HG02852 (cell line): Measurements from ENCODE around the gene GRIP2.

Experiments used
- ATAC-seq: cut with Tn5 transposase; IDR thresholded peaks from one replicate; pipeline ENCODE4 v1.9.1; 2021; ENCODE audit warnings: mild to moderate bottlenecking, moderate library complexity; ENCODE audit not compliant: unreplicated experiment

The GRIP2 gene

DNA sequence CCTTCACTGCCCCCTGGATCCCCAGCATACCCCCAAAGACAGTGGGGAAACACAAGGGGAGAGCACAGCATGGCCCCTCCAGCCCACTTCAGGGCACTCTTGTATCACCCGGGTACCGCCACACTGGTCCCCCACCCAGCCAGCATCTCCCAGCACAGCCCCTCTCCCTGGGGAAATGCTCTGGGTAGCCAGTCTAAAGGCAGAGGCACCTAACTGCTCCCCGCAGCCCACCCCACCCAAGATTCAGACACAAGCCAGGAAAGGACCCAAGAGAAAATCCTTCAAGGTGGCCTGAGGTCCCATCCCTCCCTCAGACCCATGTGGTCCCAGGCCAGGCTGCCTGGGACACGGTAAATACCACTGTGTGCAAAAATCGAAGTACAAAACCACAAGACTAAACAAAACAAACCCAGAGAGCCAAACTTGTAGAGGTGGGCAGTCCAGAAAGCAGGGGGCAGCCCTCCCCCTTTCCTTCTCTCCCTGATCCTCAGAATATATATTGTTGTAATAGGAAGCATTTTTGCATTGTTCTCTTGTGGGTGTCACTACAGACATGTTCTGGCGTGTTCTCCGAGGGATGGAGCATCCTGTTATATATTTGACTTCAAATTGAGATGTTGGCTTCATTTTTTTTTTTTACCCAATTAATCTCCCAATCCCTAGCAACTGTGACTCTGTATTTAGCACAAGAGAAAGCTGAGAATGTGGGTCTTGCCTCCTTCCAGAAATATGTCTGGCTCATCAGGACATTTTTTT lies 51.7 kb downstream of the GRIP2 start:
- ATAC-seq: no peak

GRCh38 chr3:14487821-14488220 lies 52.3 kb downstream of the GRIP2 start:
- no peak for ATAC-seq

DNA sequence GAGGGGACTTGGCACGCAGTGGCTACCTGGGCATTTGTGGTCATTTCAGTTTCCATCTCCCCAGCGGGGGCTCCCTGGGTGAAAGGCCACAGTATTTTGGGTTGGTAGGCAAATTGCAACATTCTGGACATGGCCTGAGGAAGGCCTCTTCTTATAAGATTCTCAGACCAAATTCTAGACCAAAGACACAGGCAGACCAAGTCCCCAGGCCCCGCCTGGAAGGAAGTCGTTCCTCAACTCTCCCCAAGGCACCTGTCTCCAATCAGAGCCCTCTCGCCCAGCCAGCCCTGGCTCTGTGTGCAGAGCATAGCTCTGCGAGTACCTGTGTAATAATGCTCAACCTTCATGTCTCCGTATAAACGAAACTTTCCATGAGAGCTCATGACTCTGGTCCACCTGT lies 53.1 kb downstream of the GRIP2 start:
- no peak for ATAC-seq

GRCh38 chr3:14486460-14486859 lies 53.7 kb downstream of the GRIP2 start:
- no peak for ATAC-seq

DNA sequence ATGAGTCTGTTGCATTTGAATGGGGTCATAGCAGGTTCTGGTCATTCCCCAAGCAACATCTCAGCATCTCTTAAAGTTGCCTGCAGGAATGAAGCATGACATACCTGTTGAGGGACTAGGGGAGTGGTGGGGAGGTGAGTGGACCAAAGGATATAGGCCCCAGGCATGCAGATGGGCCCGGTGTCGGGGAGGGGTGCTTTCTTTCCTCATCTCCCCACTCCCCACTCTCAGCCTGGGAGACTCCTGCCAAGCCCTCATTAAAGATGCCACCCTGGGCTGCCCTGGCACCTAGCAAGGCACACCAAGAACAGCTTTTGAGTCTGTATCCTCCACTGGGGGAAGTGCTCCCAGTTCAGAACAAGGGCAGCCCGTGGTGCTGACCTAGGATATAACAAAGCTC lies 54.2 kb downstream of the GRIP2 start:
- ATAC-seq: no peak

DNA sequence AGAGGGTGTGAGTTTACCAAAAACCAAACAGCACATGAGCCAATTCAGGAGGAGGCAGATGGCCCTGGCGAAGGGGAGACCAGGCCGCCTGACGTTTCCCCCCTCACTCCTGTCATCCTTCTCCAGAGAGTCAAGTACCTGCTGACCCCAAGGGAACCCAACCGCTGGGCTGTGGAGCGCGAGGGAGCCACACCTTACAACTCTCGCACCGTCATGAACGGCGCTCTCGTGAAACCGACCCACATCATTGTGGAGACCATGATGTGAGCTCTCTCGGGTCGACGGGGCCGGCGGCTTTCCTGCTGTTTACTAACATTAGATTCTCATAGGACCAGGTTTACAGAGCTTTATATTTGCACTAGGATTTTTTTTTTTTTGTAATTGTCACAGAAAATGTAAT lies 55.4 kb downstream of the GRIP2 start:
- no peak for ATAC-seq

DNA sequence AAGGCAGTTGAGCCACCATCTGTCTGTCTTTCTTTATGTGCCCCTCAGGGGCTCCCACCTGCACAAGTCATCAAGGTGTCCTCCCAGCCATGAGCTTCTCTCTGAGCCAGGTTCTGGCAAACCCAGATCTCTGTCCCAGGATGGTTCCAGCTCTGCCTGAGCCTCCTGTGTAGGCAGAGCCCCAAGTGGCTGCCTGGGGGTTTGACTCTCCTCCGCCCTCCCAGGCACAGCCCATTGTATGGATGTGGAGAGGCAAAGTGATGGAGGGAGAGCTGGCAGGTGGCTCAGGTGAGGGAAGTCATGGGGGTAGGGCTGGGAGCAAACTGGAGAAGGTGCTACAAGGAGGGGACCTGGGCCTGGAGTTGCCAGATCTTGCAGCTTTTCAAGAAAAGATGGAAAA lies 56.9 kb downstream of the GRIP2 start:
- ATAC-seq: no peak

- ATAC-seq: no peak
Measured at GRCh38 chr3:14482271-14482721, 57.8 kb downstream of the GRIP2 start.

DNA sequence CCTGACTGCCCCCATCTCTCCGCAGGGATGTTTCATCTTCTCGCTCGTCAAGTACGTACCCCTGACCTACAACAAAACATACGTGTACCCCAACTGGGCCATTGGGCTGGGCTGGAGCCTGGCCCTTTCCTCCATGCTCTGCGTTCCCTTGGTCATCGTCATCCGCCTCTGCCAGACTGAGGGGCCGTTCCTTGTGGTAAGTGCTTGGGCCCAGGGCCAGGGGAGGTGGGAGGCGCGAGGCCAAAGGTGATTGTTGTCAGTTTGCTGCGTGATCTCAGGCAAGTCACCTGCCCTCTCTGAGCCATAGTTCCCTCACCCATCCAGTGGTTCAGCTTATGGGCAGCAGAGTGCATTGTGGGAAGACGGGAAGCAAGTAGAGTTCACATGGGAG lies 58.5 kb downstream of the GRIP2 start:
- ATAC-seq: no peak

- no peak for ATAC-seq
Measured at GRCh38 chr3:14481018-14481645, 59.0 kb downstream of the GRIP2 start.

GRCh38 chr3:14480207-14481017 lies 59.7 kb downstream of the GRIP2 start:
- no peak for ATAC-seq

GRCh38 chr3:14479591-14479990 lies 60.6 kb downstream of the GRIP2 start:
- ATAC-seq: no peak

DNA sequence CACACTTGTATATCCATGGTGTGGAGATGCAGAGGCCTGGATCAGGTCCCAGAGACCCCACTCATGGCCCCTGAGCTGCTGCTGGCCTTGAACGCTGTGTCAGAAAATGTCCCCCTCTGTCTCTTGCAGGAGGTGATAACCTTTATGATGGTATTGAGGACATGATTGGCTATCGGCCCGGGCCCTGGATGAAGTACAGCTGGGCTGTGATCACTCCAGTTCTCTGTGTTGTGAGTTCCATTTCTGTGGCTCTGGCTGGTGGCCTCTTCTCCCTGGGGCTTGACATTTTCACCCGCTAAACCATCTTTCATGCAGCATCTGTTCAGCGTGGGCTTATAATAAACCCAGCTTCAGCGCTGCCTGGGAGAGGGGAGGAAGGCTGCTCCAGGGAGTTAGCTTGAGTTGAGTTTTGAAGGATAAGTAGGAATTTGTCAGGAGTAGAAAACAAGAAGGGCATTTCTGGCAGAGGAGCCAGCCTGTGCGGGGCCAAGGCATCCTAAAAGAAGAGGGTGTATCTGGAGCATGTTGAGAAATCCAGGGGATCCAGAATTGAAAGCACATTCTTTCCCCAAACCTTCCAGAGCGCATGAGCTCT lies 61.1 kb downstream of the GRIP2 start:
- no peak for ATAC-seq

DNA sequence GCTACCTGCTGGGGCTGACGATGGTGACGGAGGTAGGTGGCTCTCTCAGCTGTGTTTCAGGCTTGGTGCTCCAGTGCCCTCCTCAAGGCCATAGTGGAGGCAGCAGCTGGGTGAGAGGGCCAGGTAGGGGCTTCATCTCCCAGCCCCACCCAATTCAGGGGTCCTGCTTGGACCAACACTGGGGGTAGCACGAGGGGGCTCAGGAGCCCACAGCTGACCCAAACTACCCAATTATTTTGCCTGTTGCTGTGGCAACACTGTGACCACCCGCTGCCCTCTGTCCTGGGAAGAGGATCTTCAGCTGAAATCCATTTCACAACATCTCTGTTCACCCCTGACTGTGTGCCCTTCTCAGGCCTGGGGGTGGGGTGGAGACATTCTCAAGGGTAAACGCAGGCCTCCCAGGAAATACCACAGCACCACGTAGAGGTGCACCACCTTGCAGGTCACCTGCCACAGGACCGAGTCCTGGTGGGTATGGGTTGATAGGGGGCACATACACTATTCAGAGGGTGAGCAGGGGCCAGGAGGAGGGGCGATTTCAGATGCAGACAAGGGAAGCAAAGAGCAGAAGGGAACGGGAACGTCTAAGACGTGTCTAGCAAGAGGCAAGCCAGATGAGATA lies 62.7 kb downstream of the GRIP2 start:
- no peak for ATAC-seq

- no peak for ATAC-seq
Measured at GRCh38 chr3:14476583-14477265, 63.4 kb downstream of the GRIP2 start.

DNA sequence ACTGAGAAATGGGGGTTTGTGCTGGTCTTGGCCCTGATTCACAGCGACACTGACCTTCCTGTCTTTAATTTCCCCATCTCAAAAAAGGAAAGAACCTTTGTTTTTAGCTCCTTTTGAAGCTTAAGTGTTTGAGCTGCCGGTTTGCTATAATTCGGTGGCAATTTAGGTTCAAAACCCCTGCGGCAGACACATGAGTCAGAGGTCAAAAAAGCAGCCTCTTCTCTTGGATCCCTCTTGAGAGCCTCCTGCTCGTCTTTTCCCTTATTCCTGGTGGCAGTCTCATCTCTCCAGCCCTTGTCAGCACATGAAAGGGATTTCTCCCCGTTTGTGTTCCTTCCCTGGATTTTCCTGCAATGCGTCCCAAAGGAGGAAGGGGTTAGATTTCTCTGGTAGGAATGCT lies 64.5 kb downstream of the GRIP2 start:
- no peak for ATAC-seq

- no peak for ATAC-seq
Measured at GRCh38 chr3:14474363-14475081, 65.6 kb downstream of the GRIP2 start.

- no peak for ATAC-seq
Measured at GRCh38 chr3:14473411-14473891, 66.7 kb downstream of the GRIP2 start.

GRCh38 chr3:14472471-14473351 lies 67.4 kb downstream of the GRIP2 start:
- no peak for ATAC-seq
